K562 (cell line): Measurements from ENCODE around the gene POLD2. TPM values are rescaled to one million over a fixed set of nuclear protein-coding genes. Genes with fewer than 3 reads are reported as not detected.

Experiments used
- BDP1 ChIP-seq: IDR thresholded peaks from 3 replicates; pipeline ENCODE4 v1.6.1; 2011; ENCODE audit not compliant: insufficient read length, insufficient read depth
- CBX3 ChIP-seq, 2 experiments: IDR thresholded peaks; 1 replicate in 1 of 2; 2 replicates in 1 of 2; pipeline ENCODE4 v1.6.1; 2012; ENCODE audit warnings: inconsistent platforms in 2 of 2, low read length in 2 of 2, borderline replicate concordance in 1 of 2, control low read depth in 1 of 2
- ELF2 ChIP-seq: fragments of 250-450 bp; sonication (Bioruptor Pico); IDR thresholded peaks from 2 replicates; pipeline ENCODE4 v1.5.0; 2021; ENCODE audit warnings: mild to moderate bottlenecking
- MYC ChIP-seq, 2 experiments: fragments of 250-450 bp in 1 of 2; sonication (Bioruptor Pico) in 1 of 2; IDR thresholded peaks; 2 replicates each; pipeline versions ENCODE4 v1.5.1 to v1.6.1; 2012 to 2021; ENCODE audit warnings: low read depth in 2 of 2, borderline replicate concordance in 1 of 2, improper control_type of control experiment in 1 of 2, low read length in 1 of 2, mild to moderate bottlenecking in 1 of 2, moderate library complexity in 1 of 2
- polyA plus RNA-seq, 8 experiments: library from polyadenylated mRNA; depleted of rRNA in 4 of 8; stranded (reverse) in 5 of 8; unstranded in 3 of 8; fragments of >200 nt; fragmentation: Nextera tagmentation in 2 of 8; fragmentation: Illumina TruSeq in 1 of 8; extraction: Ambion mirVana in 2 of 8; extraction: Trizol in 1 of 8; gene quantifications; 2 replicates each; pipeline versions ENCODE4 v1.2.1 to v1.2.3, GENCODE V29; 2011 to 2014; ENCODE audit warnings: inconsistent platforms in 1 of 8, missing spikeins in 1 of 8
- total RNA-seq, 7 experiments: library from RNA; depleted of rRNA in 6 of 7; stranded (reverse); fragments of >200 nt in 6 of 7; fragmentation: Illumina TruSeq in 2 of 7; extraction: Trizol in 2 of 7; gene quantifications; 2 replicates each; pipeline versions ENCODE4 v1.2.1 to v1.2.3, GENCODE V29; 2011 to 2021; ENCODE audit warnings: low replicate concordance in 1 of 7
- TF ChIP-seq, protein P1 (sequence below), 2 experiments: fragments of 150-350 bp in 1 of 2; IDR thresholded peaks; 2 replicates each; pipeline ENCODE4 v1.6.1; 2012 to 2016; ENCODE audit warnings: low read depth in 2 of 2, low read length in 2 of 2, mild to moderate bottlenecking in 1 of 2, moderate library complexity in 1 of 2
- TF ChIP-seq, protein P2 (sequence below): fragments of 450-650 bp; conservative IDR thresholded peaks from 2 replicates; pipeline ENCODE4 v1.6.1; 2016; ENCODE audit warnings: missing genetic modification characterization, low read depth, mild to moderate bottlenecking, control low read depth, missing compliant biosample characterization
- TF ChIP-seq, protein P3 (sequence below): sonication (generic); formaldehyde crosslinking; IDR thresholded peaks from 2 replicates; pipeline ENCODE4 v1.8.0; 2022; ENCODE audit warnings: mild to moderate bottlenecking, missing genetic modification reagents
- TF ChIP-seq, protein P4 (sequence below): fragments of 250-450 bp; sonication (Bioruptor Pico); IDR thresholded peaks from 2 replicates; pipeline ENCODE4 v1.4.0; 2020
- TF ChIP-seq, protein P5 (sequence below): fragments of 450-650 bp; IDR thresholded peaks from 2 replicates; pipeline ENCODE4 v1.6.1; 2016; ENCODE audit warnings: low read depth, mild to moderate bottlenecking, moderate library complexity
- TF ChIP-seq, protein P6 (sequence below): sonication (generic); formaldehyde crosslinking; IDR thresholded peaks from 2 replicates; pipeline ENCODE4 v1.8.1; 2023; ENCODE audit warnings: mild to moderate bottlenecking, missing genetic modification reagents

Gene POLD2
- total and polyA plus RNA-seq, 9 of the 15 experiments (the other 6 are each of a cell fraction or from before 2014, with no cell fraction given): 29.7 to 259 (median 225) TPM

DNA sequence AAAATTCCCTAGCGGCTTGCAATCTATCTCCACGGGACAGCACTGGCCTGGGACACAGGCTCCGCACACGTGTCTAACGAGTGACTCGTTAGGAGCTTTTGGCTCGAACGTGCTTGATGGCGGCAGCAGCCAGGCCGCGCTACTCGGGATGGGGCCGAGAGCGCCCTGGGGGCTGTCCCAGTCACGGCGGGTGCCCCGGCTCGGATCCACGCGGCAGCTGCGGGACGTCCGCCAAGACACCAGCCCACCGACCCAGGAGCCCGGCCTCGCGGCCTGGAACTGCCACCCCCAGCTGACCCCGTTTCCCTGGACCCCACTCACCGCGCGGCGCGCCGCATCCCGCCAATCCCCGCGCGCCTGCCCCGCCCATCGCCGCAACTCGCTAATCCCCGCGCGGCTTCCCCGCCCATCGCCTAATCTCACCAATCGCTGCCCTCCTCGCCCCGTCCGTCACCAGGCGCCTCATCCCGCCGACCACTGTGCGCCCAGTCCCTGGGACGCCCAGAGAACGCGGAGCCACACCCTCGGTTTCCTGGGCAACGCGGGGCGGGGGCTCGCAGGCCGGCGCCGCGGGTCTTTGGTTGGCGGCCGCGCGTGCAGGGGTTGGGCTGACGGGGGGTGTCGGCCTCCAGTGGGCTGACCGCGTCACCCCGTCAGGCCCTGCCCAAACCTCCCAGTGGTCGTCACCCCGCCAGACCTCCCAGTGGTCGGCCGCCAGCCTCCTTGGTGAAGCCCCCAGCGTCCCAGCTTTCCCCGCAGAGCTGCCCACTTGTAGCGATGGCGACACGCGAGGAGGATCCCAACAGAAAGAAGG is at the start of gene POLD2 (continued):
- TF ChIP-seq, protein P1, sequence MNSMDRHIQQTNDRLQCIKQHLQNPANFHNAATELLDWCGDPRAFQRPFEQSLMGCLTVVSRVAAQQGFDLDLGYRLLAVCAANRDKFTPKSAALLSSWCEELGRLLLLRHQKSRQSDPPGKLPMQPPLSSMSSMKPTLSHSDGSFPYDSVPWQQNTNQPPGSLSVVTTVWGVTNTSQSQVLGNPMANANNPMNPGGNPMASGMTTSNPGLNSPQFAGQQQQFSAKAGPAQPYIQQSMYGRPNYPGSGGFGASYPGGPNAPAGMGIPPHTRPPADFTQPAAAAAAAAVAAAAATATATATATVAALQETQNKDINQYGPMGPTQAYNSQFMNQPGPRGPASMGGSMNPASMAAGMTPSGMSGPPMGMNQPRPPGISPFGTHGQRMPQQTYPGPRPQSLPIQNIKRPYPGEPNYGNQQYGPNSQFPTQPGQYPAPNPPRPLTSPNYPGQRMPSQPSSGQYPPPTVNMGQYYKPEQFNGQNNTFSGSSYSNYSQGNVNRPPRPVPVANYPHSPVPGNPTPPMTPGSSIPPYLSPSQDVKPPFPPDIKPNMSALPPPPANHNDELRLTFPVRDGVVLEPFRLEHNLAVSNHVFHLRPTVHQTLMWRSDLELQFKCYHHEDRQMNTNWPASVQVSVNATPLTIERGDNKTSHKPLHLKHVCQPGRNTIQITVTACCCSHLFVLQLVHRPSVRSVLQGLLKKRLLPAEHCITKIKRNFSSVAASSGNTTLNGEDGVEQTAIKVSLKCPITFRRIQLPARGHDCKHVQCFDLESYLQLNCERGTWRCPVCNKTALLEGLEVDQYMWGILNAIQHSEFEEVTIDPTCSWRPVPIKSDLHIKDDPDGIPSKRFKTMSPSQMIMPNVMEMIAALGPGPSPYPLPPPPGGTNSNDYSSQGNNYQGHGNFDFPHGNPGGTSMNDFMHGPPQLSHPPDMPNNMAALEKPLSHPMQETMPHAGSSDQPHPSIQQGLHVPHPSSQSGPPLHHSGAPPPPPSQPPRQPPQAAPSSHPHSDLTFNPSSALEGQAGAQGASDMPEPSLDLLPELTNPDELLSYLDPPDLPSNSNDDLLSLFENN (IDR thresholded peaks at IDR 0.05; ENCODE audit: low read depth in 2 of 2, low read length in 2 of 2): no peak
- no peak for TF ChIP-seq CBX3 (IDR thresholded peaks at IDR 0.05; ENCODE audit: borderline replicate concordance in 1 of 2, low read length in 2 of 2)
- TF ChIP-seq, protein P2, sequence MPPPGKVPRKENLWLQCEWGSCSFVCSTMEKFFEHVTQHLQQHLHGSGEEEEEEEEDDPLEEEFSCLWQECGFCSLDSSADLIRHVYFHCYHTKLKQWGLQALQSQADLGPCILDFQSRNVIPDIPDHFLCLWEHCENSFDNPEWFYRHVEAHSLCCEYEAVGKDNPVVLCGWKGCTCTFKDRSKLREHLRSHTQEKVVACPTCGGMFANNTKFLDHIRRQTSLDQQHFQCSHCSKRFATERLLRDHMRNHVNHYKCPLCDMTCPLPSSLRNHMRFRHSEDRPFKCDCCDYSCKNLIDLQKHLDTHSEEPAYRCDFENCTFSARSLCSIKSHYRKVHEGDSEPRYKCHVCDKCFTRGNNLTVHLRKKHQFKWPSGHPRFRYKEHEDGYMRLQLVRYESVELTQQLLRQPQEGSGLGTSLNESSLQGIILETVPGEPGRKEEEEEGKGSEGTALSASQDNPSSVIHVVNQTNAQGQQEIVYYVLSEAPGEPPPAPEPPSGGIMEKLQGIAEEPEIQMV: no peak
- TF ChIP-seq BDP1: no peak
- TF ChIP-seq, protein P3, sequence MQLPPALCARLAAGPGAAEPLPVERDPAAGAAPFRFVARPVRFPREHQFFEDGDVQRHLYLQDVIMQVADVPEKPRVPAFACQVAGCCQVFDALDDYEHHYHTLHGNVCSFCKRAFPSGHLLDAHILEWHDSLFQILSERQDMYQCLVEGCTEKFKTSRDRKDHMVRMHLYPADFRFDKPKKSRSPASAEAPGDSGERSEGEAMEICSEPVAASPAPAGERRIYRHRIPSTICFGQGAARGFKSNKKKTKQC (CRISPR knock-in tag): peak; percentile 40; the same call in 1 of the 2 replicates
- TF ChIP-seq, protein P4, sequence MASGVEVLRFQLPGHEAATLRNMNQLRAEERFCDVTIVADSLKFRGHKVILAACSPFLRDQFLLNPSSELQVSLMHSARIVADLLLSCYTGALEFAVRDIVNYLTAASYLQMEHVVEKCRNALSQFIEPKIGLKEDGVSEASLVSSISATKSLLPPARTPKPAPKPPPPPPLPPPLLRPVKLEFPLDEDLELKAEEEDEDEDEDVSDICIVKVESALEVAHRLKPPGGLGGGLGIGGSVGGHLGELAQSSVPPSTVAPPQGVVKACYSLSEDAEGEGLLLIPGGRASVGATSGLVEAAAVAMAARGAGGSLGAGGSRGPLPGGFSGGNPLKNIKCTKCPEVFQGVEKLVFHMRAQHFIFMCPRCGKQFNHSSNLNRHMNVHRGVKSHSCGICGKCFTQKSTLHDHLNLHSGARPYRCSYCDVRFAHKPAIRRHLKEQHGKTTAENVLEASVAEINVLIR: no peak
- TF ChIP-seq ELF2 (CRISPR knock-in tag): no peak
- TF ChIP-seq, protein P5, sequence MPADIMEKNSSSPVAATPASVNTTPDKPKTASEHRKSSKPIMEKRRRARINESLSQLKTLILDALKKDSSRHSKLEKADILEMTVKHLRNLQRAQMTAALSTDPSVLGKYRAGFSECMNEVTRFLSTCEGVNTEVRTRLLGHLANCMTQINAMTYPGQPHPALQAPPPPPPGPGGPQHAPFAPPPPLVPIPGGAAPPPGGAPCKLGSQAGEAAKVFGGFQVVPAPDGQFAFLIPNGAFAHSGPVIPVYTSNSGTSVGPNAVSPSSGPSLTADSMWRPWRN: no peak
- TF ChIP-seq, protein P6, sequence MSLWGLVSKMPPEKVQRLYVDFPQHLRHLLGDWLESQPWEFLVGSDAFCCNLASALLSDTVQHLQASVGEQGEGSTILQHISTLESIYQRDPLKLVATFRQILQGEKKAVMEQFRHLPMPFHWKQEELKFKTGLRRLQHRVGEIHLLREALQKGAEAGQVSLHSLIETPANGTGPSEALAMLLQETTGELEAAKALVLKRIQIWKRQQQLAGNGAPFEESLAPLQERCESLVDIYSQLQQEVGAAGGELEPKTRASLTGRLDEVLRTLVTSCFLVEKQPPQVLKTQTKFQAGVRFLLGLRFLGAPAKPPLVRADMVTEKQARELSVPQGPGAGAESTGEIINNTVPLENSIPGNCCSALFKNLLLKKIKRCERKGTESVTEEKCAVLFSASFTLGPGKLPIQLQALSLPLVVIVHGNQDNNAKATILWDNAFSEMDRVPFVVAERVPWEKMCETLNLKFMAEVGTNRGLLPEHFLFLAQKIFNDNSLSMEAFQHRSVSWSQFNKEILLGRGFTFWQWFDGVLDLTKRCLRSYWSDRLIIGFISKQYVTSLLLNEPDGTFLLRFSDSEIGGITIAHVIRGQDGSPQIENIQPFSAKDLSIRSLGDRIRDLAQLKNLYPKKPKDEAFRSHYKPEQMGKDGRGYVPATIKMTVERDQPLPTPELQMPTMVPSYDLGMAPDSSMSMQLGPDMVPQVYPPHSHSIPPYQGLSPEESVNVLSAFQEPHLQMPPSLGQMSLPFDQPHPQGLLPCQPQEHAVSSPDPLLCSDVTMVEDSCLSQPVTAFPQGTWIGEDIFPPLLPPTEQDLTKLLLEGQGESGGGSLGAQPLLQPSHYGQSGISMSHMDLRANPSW (CRISPR knock-in tag): no peak
- peak; percentile 98 for TF ChIP-seq MYC (IDR thresholded peaks at IDR 0.05; ENCODE audit: low read depth, low read length)
- TF ChIP-seq MYC (CRISPR knock-in tag; IDR thresholded peaks at IDR 0.05; ENCODE audit: borderline replicate concordance, low read depth): peak; percentile 84; the same call in 1 of the 2 replicates
